RCC 7860 (cell line): ENCODE results near the gene PHAX.
"Not testable (repeated sequence)": the region's sequence is repeated elsewhere in the genome, so short reads cannot be mapped to it uniquely, and the experiment has no call there.

Experiments used
- DNase-seq: peaks from one replicate; pipeline ENCODE4 v3.0.0-alpha.2; 2015; ENCODE audit warnings: low spot score
- FAIRE-seq: peaks from 2 replicates; lab custom pipeline; 2012; peaks lifted over from hg19 to GRCh38; lab: Jason Lieb, UNC

Gene PHAX, protein sequence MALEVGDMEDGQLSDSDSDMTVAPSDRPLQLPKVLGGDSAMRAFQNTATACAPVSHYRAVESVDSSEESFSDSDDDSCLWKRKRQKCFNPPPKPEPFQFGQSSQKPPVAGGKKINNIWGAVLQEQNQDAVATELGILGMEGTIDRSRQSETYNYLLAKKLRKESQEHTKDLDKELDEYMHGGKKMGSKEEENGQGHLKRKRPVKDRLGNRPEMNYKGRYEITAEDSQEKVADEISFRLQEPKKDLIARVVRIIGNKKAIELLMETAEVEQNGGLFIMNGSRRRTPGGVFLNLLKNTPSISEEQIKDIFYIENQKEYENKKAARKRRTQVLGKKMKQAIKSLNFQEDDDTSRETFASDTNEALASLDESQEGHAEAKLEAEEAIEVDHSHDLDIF

GRCh38 chr5:126600631-126601511 is at the start of gene PHAX:
TSS of gene PHAX (plus strand) at chr5:126600947. CDS start at chr5:126600963, 16 bp downstream.
- DNase-seq (peak; percentile 57), FAIRE-seq (no peak)

DNA sequence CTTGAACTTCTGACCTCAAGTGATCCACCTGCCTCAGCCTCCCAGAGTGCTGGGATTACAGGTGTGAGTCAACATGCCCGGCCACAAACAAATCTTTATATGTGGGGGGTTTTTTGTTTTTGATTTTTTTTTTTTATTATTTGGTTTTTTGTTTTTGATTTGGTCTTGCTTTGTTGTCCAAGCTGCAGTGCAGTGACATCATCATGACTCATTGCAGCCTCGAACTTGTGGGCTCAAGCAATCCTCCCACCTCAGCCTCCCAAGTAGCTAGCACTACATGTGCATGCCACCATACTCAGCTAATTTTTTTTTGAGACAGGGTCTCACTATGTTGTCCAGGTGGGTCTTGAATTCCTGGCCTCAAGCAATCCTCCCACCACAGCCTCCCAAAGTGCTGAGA is 48.1 kb upstream of the PHAX start:
- DNase-seq (no peak), FAIRE-seq (no peak)

GRCh38 chr5:126555101-126555500 is 45.6 kb upstream of the PHAX start:
- not testable (repeated sequence) for FAIRE-seq, DNase-seq

DNA sequence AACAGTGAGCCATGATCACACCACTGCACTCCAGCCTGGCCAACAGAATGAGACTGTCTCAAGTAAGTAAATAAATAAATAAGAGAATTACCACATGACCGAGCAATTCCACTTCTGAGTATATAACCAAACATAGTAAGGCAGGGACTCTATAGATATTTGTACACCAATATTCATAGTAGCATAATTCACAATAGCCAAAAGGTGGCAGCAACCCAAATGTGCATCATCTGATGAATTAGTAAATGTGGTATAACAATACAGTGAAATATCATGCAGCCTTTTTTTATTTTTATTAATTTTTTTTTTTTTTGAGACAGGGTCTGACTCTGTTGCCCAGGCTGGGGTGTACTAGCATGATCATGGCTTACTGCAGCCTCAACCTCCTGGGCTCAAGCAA is 38.8 kb upstream of the PHAX start:
- no peak for FAIRE-seq

DNA sequence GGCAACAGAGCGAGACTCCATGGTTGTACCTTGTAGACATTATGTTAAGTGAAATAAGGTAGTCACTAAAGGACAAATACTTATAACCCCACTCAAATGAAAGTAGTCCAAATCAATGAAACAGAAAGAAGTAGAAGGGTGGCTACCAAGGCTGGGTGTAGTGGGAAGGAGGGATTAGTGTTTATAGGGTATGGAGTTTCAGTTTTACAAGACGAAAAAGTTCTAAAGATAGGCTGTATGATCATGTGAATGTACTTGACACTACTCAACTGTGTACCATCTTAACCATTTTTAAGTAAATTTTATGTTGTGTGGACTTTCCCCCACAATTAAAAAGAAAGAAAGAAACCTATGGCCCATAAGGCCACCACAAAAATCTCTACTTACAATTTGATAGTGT is 37.9 kb upstream of the PHAX start:
- no peak for FAIRE-seq
- no peak for DNase-seq

More for the DNA sequence above, 38.8 kb upstream of the PHAX start:
- no peak for DNase-seq

- DNase-seq (no peak), FAIRE-seq (no peak)
These were observed 32.5 kb upstream of the PHAX start for GRCh38 chr5:126568206-126568755.

DNA sequence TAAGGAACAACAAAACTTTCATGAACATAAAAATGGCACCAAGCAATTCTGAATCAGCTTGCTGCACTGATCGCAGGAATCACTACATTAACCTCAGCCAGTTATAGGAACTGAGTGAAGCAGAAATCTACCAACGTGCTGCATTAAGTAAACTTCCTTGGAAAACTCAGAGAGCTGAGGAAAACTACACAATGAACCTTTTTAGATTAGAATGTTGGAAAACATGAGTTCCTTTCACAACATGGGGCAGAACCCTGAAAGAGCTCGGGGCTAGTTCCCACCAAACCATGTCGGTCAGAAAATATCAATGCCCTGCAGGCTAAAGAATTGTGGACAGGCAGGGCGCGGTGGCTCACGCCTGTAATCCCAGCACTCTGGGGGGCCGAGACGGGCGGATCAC is 25.1 kb upstream of the PHAX start:
- FAIRE-seq (no peak), DNase-seq (no peak)

DNA sequence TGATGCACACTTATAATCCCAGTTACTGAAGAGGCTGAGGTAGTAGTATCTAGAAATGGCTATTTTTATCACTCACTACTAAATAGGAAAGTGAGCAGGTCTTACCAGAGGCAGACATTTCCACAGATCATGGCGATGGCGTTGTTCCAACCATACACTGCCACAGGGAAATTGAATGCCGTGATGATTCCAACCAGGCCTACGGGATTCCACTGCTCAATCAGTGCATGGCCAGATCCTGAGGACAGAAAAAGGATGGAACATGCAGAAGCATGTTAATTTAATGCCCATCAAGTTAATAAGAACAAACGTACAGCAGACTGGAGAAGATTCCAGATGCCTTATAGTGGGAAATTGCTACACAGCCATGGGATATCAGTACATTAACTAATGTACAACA is 23.8 kb upstream of the PHAX start:
- FAIRE-seq (no peak), DNase-seq (no peak)

DNA sequence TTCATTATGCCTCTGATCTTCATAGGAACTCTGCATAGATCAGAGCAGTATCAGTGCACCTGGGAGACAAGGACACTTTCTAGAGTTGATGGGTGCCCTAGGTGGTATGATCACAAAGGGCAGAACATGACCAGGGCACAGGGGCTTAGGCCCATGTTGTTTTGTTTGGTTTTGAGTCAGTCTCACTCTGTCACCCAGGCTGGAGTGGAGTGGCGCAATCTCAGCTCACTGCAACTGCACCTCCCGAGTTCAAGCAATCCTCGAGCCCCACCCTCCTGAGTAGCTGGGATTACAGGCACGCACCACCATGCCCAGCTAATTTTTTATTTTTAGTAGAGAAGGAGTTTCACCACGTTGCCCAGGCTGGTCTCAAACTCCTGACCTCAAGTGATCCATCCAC is 23.3 kb upstream of the PHAX start:
- DNase-seq, result no peak
- FAIRE-seq, result no peak

- DNase-seq (no peak), FAIRE-seq (no peak)
These were observed 21.0 kb upstream of the PHAX start for GRCh38 chr5:126579716-126580115.

- FAIRE-seq, result no peak
- DNase-seq, result no peak
These were observed 17.0 kb upstream of the PHAX start for GRCh38 chr5:126583761-126584160.

DNA sequence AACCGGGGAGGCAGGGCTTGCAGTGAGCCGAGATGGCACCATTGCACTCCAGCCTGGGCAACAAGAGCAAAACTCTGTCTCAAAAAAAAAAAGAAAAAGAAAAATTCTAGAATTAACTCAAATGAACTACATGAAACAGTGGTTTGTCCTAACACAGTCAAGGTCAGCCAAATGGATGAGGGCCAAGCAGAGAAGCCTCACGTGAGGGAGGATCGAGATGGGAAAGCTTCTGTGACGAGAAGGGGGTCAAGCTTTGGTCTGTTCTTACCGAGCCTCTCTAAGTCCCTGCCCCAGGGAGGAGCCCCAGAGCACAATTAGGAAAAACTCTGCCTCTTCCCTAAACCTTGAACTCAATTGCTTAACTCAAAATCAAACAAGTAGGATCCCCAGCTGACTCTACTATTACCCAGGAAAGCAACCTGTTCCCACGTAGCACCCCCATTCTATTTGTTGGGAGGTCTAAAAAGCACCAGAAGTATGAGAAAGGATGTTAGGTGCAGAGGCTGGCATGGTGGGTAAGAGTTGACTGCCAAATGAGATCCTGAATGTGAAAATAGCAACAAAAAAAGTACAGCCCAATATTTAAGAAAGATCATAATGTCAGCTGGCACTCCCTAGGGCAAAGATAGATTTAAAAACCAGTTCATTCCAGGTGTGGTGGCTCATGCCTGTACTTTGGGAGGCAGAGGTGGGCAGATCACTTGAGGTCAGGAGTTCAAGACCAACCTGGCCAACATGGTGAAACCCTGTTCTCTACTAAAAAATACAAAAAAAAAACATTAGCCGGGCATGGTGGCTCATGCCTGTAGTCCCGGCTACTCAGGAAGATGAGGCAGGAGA is 13.0 kb upstream of the PHAX start:
- DNase-seq (no peak), FAIRE-seq (no peak)

DNA sequence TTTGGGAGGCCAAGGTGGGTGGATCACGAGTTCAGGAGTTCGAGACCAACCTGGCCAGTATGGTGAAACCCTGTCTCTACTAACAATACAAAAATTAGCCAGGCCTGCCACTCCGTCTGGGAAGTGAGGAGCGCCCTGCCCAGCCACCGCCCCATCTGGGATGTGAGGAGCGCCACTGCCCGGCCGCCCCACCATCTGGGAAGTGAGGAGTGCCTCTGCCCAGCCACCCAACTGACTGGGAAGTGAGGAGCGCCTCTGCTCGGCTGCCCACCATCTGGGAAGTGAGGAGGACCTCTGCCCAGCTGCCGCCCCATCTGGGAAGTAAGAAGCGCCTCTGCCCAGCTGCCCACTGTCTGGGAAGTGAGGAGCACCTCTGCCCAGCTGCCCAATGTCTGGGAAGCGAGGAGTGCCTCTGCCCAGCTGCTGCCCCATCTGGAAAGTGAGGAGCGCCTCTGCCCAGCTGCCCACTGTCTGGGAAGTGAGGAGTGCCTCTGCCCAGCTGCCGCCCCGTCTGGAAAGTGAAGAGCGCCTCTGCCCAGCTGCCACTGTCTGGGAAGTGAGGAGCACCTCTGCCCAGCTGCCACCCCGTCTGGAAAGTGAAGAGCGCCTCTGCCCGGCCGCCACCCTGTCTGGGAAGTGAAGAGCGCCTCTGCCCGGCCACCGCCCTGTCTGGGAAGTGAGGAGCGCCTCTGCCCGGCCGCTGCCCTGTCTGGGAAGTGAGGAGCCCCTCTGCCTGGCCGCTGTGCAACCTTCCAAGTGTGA is 11.0 kb upstream of the PHAX start:
- DNase-seq (no peak), FAIRE-seq (no peak)

- FAIRE-seq, result no peak
- no peak for DNase-seq
These were observed 9.2 kb upstream of the PHAX start for GRCh38 chr5:126591549-126591948.

DNA sequence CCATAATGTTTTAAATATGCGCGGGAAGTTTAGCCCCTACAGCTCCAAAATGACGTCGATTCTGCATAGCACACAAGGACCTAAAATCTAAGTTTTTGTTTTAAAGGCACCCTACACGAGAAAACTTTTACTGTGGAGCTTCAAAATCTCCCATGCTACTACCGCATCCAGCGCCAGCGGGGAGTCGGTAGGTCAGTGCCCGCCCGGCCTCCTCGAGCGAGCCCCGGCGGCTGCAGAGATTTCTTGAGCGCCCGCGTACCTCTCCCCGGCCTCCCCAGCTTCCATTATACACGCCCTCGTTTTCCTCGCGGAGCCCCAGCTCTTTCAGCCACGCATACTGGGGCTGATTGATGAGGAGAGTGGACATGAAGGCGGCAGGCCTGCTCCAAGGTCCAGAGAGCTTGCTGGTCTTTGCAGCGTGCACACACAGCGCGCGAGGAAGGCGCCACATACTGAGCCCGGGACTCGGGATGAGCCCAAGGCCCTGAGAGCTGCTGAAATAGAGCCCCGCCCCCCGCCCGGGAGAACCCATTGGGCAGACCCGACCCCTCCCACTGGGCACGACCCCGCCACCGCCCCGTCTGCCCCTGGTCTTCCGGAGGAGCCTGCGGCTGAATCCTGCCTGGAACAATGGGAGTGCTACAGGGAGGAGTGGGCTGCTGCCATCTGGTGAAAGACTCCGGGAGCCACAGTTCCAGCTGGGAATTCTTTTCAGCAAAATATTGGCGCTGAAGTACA is 5.8 kb upstream of the PHAX start, which contains the start of gene ALDH7A1:
Gene ALDH7A1 (minus strand): TSS at position 472 of the 738 bp plus-strand sequence. CDS start 21 bp downstream, at position 451.
- FAIRE-seq, result peak; percentile 60
- peak; percentile 81 for DNase-seq

DNA sequence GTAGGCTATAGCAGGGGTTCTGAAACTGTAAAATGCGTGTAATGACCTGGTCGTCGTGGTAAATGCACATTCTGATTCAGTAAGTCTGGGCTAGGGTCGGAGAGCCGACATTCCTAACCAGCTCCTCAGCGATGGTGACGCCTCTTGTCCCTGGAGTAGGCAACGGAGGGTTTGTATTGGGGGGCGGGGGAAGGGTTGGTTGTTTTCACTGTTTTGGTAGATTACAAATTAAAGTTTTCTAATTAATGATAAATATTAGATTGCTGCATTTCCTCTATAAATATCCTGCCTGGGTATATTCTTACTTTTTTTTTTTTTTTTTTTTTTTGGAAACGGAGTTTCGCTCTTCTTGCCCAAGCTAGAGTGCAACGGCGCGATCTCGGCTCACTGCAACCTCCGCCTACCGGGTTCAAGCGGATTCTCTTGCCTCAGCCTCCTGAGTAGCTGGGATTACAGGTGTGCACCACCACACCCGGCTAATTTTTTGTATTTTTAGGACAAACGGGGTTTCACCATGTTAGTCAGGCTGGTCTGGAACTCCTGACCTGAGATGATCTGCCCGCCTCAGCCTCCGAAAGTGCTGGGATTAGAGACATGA is 5.2 kb upstream of the PHAX start:
- no peak for FAIRE-seq
- no peak for DNase-seq

DNA sequence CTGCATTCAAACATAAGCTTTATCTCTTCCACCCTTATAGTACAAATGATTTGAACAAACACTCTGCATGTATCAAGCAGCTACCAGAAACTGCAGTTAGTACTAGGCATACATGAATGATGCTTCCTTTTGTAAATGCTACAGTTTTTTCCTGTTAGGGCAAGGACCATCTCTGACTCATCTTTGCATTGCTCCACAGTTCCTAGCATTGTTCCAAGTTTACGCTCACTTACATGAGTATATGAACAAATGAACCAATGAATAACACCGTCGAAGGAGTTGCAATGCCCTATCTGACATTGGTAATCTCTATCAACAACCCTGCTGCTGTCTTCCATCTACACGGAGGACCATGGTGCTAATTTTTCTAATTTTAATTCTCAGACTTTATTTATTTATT is 3.6 kb upstream of the PHAX start:
- FAIRE-seq (no peak), DNase-seq (no peak)

DNA sequence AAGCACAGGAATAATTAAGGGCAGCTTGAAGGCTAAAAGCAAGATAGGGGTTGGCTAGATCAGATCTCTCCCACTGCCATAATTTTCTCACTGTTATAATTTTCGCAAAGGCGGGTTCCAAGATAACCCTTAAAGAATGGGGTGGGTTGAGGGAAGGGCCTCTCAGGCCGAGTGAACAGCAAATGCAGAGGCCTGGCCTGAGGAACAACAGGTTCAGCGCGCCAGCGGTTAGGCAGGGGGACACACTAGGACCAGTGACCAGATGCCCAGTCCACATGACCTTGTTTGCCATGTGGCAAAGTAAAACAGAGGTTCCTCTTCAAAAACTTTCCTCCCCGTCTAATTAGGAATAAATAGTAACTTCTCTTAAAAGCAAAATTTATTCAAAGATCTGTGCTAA is 1.2 kb upstream of the PHAX start:
- no peak for DNase-seq
- FAIRE-seq, result no peak
